HG03571 (cell line): Measurements from ENCODE around the gene MIA.
"Not testable (repeated sequence)": the region's sequence is repeated elsewhere in the genome, so short reads cannot be mapped to it uniquely, and the experiment has no call there.

ENCODE experiments used
- ATAC-seq: cut with Tn5 transposase; IDR thresholded peaks from one replicate; pipeline ENCODE4 v1.9.1; 2021; ENCODE audit not compliant: unreplicated experiment

The MIA gene

GRCh38 chr19:40774916-40775631 lies at the start of gene MIA:
TSS of gene MIA (plus strand) at chr19:40775521. CDS start at chr19:40775543, 22 bp downstream.
- ATAC-seq, result no peak

- ATAC-seq, result no peak
Observed at GRCh38 chr19:40726279-40726678, 49.0 kb upstream of the MIA start.

- not testable (repeated sequence) for ATAC-seq
Observed at GRCh38 chr19:40730065-40730464, 45.3 kb upstream of the MIA start.

DNA sequence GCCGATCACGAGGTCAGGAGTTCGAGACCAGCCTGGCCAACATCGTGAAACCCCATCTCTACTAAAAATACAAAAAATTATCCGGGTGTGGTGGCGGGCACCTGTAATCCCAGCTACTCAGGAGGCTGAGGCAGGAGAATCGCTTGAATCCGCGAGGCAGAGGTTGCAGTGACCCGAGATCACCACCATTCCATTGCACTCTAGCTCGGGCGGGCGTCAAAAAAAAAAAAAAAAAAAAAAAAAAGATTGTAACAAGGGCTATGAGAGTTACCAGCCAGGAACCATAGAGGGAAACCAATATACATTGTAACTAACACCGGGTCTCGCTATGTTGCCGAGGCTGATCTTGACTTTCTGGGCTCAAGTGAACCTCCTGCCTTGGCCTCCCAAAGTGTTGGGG lies 43.0 kb upstream of the MIA start:
- not testable (repeated sequence) for ATAC-seq

DNA sequence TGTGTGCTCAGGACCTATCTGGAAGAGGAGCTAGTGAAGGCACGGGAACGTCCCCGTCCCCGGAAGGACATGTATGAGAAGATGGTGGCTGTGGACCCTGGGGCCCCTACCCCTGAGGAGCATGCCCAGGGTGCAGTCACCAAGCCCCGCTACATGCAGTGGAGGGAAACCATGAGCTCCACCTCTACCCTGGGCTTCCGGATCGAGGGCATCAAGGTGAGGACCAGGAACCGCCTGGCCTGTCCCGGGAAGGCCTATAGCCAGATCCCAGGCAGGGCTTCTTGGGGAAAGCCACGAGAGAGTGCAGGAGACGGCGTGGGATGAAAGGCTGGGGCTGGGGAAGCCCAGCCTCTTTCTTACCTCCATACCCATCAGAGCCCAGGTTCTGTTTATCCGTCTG lies 42.2 kb upstream of the MIA start:
- no peak for ATAC-seq

DNA sequence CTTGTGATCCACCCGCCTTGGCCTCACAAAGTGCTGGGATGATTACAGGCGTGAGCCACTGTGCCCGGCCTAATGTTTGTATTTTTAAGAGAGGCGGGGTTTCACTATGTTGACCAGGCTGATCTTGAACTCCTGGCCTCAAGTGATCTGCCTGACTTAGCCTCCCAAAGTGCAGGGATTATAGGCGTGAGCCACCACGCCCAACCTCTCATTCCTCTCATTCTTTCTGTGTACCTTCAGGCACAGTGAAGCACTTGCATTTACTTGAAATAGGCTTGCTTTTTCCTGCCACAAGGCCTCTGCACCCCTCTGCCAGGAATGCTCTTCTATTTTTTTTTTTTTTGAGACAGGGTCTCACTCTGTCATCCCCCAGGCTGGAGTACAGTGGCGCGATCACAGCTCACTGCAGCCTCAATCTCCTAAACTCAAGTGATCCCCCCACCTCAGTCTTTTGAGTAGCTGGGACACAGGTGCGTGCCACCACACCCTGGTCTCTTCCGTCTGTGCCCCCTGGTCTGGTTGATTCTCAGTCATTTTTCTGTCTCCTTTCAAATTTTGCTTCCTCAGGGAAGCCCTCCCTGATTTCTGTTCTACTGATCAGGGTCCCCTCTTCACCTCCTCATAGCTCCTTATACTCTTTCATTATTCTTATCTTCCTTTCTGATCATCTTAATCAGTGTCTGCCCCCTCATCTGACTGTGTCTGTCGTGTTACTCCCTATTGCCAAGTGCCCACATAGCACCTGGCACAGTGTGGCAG lies 40.1 kb upstream of the MIA start:
- ATAC-seq, result no peak

DNA sequence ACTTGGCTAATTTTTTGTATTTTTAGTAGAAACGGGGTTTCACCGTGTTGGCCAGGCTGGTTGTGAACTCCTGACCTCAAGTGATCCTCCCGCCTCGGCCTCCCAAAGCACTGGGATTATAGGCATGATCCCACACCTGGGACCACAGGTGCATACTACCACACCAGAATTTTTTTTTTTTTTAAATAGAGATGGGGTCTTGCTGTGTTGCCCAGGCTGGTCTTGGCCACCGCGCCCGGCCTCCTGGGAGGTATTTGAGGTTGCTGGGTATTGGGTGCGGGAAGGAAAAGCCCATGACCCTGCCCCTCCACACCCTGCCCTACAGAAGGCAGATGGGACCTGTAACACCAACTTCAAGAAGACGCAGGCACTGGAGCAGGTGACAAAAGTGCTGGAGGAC lies 38.7 kb upstream of the MIA start:
- no peak for ATAC-seq

DNA sequence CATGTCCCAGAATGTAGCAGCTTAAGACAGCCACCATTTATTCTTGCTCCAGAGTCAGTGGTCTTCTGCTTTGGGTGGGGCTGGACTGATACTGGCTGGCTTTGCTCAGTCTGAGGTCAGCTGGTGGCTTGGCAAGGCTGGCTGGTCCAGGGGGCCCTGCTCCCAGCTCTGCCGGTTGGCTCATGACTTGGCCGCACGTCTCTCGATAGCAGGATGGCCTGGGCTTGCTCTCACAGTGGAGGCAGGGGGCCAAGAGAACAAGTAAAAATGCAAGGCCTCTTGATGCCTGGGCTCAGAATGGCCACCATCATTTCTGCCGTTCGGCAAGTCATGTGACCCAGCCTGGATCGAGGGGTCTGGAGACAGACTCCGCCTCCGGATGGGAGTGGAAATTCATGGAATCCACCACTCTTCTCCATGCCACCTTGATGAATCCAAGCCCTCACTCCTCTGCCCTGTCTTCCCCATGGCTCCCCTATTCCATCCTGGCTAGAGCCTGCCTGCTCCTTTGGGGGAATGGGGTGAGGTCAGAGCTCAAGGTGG lies 38.1 kb upstream of the MIA start:
- no peak for ATAC-seq

GRCh38 chr19:40739030-40739839 lies 36.1 kb upstream of the MIA start:
- ATAC-seq, result no peak

GRCh38 chr19:40739871-40740703 lies 35.2 kb upstream of the MIA start:
- ATAC-seq, result no peak

DNA sequence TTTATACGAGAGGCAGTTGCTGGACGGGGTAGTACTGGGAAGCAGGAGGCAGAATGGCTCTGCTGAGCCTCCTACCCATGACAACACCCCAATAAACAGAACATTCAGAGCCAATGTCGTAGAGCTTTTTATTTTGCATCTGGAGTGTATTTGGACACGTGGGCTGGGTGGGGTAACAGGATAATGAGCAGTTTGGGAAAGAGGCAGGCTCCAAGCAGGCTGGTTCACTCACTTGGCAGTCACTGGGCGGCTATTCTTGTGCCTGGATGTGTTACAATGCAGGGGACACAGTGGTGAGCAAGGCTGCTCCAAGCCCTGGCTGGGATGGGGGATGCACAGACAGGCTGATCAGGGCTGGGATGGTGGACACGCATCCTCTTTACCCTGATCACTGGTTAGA lies 34.6 kb upstream of the MIA start:
- no peak for ATAC-seq

DNA sequence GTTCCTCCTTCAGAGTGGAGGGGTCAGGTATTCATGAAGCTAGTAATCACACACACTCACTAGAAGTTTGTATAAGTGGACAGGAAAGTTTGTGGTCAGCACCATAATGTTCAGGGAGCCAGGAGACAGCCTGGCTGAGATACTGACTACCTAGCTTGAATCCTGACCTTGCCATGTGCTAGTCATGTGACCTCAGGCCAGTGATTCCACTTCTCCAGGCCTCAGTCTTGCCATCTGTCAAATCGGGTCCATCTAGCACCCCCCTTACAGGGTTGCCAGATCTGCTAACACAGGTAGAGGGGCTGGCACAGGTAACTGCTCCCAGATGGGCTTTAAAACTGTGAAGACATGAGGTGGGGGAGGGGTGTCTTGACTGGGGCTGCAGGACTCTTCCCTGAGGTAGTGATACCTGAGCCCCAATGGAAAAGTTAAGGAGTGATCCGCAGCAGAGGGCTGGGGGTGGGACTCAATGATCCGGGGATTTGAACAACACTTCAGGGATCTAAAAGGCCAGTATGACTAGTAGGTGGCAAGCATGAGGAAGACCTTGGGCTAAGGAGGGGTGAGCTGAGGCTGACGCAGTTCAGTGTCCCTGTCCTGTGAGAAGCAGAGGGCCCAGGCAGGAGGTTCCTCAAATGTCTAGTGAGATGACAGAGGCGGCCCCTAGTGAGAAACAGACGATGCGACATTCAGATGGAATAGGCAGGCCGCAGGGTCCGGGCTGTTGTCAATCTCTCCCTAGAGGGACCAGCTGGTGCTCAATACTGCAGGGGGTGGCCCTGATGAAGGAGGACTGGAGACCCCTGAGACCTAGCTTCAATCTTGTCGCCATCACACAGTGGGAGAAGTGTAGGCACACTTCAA lies 33.6 kb upstream of the MIA start:
- no peak for ATAC-seq

GRCh38 chr19:40742477-40742876 lies 32.8 kb upstream of the MIA start:
- ATAC-seq, result no peak

DNA sequence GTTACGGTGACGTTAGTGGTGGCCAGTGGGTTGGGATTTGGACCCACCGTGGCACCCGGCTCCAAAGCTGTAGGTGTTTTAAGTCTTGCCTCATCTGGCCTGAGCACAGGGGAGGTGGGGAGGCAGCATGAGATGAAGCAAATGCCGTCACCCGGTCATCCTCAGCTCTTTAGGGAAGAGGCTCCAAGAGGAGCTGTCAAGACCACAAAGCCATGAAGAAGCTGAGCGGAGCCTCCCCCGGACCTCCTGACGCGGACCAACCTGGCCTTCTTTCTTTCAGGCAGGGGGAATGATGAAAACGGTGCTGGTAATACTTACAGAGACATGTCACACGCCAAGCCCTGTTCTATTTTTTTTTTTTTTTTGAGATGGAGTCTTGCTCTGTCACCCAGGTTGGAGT lies 32.4 kb upstream of the MIA start:
- ATAC-seq, result no peak

- ATAC-seq, result no peak
Observed at GRCh38 chr19:40743926-40744325, 31.4 kb upstream of the MIA start.

DNA sequence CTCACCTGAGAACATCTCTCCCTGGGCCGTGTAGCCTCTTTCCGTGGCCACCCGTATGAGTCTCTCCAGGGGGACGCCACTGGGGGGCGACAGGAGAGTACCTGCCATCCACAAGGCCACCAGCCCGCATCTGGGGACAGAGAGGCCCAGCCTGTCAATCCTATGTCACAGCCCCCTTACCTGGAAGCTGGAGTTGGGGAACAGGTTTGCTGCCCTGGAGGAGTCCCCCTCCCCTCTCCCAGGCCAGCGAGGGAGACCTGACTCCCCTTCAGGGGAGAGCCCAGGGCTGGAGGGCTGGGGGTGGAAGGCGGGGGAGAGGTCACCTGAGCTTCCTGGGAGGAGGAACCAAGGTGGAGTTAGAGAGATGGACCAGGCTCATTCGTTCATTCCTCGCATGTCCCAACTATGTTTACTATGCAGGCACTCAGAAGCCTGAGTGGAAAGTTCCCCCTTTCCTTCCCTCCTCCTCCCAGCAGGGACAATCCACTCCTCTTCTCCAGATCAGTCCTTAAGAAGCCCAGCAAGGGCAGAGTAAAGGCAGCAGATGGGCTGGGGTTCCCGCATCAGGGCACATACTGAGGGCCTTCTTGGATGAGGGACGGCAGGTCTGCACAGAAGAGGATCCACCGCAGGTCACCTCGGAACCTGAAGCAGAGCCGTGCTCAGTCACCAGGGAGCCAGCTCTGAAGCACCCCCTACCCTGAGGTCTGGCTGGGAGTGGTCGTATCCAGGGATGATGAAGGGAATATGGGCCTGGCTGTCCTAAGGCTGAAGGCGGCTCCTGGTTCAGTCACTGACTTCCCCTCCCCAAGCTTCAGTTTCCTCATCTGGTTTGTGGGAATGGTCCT lies 30.5 kb upstream of the MIA start:
- no peak for ATAC-seq

DNA sequence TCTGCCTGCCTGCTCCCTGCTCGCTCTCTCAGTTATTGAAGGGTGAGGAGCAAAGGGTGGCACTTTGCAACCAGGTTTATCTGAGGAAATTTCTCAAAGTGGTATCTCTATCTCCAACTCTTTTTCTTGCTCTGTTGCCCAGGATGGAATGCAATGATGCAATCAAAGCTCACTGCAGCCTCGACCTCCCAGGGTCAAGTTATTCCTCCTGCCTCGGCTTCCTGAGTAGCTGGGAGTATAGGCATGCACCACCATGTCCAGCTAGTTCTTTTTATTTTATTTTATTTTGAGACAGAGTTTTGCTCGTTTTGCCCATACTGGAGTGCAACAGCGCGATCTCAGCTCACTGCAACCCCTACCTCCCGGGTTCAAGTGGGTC lies 29.9 kb upstream of the MIA start:
- ATAC-seq, result no peak

DNA sequence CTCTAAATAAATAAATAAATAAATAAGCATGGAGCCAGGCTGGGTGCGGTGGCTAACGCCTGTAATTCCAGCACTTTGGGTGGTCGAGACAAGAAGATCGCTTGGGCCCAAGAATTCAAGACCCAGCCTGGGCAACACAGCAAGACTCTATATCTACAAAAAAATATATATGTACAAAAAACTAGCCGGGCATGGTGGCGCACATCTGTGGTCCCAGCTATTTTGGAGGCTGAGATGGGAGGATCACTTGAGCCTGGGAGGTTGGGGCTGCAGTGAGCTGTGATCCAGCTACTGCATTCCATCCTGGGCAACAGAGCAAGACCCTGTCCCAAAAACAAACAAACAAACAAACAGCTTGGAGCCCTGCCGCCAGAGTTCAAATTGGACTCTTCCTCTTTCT lies 27.8 kb upstream of the MIA start:
- no peak for ATAC-seq
